OCI-LY7 (cell line): Measurements from ENCODE around the gene KNSTRN. TPM values are rescaled to one million over a fixed set of nuclear protein-coding genes. Genes with fewer than 3 reads are reported as not detected.

Source experiments
- BruUV-seq: library from RNA; stranded (reverse); fragments of 400-500 nt; replicated peaks from 2 replicates; lab custom pipeline; 2021; lab: Mats Ljungman, UMichigan
- CTCF ChIA-PET: fragments of 300-600 bp; sonication (Branson Sonifier 250); formaldehyde crosslinking; loops from one replicate; lab custom pipeline; 2022; ENCODE audit warnings: antibody characterized with exemption; ENCODE audit not compliant: unreplicated experiment; lab: Charles Lee
- POLR2A ChIA-PET: fragments of 300-600 bp; sonication (Branson Sonifier 250); formaldehyde crosslinking; loops from one replicate; lab custom pipeline; 2022; ENCODE audit warnings: antibody characterized with exemption; lab: Charles Lee
- DNase-seq: peaks from one replicate; pipeline ENCODE4 v3.0.0-alpha.2; 2015; ENCODE audit warnings: low spot score
- H2AFZ ChIP-seq: fragments of 200-600 bp; sonication (generic), shearing (Covaris generic); 2 replicates; pipeline ENCODE4 v1.6.1; 2014; ENCODE audit warnings: mild to moderate bottlenecking, antibody characterized with exemption, low read length, moderate library complexity
- H3K27ac ChIP-seq: fragments of 200-600 bp; sonication (generic); 2 replicates; pipeline ENCODE4 v1.5.1; 2014; ENCODE audit warnings: mixed run types, low read depth, mild to moderate bottlenecking, moderate library complexity, low read length, inconsistent platforms; ENCODE audit not compliant: poor library complexity, severe bottlenecking
- H3K36me3 ChIP-seq: fragments of 200-600 bp; sonication (generic); 2 replicates; pipeline ENCODE4 v1.6.1; 2014; ENCODE audit warnings: mild to moderate bottlenecking, antibody characterized with exemption, low read length, moderate library complexity, mixed read lengths; ENCODE audit not compliant: insufficient read depth
- H3K4me1 ChIP-seq: fragments of 200-600 bp; sonication (generic); 2 replicates; pipeline ENCODE4 v1.5.1; 2014; ENCODE audit warnings: mild to moderate bottlenecking, low read length; ENCODE audit not compliant: insufficient read depth, poor library complexity, severe bottlenecking
- H3K4me2 ChIP-seq: fragments of 200-600 bp; sonication (generic); 2 replicates; pipeline ENCODE4 v1.6.1; 2014; ENCODE audit warnings: mild to moderate bottlenecking, low read length
- H3K4me3 ChIP-seq: fragments of 200-600 bp; sonication (generic); 2 replicates; pipeline ENCODE4 v1.5.1; 2014; ENCODE audit warnings: mild to moderate bottlenecking, low read depth, low read length; ENCODE audit not compliant: poor library complexity, severe bottlenecking
- H3K79me2 ChIP-seq: fragments of 200-600 bp; sonication (generic); 2 replicates; pipeline ENCODE4 v1.6.1; 2016; ENCODE audit warnings: low read depth, mild to moderate bottlenecking, low read length, moderate library complexity, mixed read lengths; ENCODE audit not compliant: insufficient read depth
- H3K9me2 ChIP-seq: fragments of 200-600 bp; sonication (generic); 2 replicates; pipeline ENCODE4 v1.6.1; 2016; ENCODE audit warnings: mild to moderate bottlenecking, low read length, mixed read lengths; ENCODE audit not compliant: insufficient read depth
- H3K9me3 ChIP-seq: fragments of 200-600 bp; sonication (generic); 2 replicates; pipeline ENCODE4 v1.6.1; 2014; ENCODE audit warnings: mild to moderate bottlenecking, mixed run types, low read length, mixed read lengths
- H4K20me1 ChIP-seq: fragments of 200-600 bp; sonication (generic); 2 replicates; pipeline ENCODE4 v1.6.1; 2014; ENCODE audit warnings: mild to moderate bottlenecking, antibody characterized with exemption, low read length, moderate library complexity, mixed read lengths; ENCODE audit not compliant: insufficient read depth
- CTCF ChIP-seq: fragments of 200-600 bp; sonication (generic); conservative IDR thresholded peaks from 2 replicates; pipeline ENCODE4 v1.5.1; 2014; ENCODE audit warnings: mild to moderate bottlenecking, antibody characterized with exemption, low read length, moderate library complexity, mixed read lengths
- EZH2phosphoT487 ChIP-seq: fragments of 200-600 bp; sonication (generic); IDR thresholded peaks from 2 replicates; pipeline ENCODE4 v1.6.1; 2018; ENCODE audit warnings: low read depth, borderline replicate concordance, mild to moderate bottlenecking, mixed run types, antibody characterized with exemption, low read length, moderate library complexity, mixed read lengths
- intact Hi-C: fragments of 100-400 bp; cut with micrococcal nuclease; formaldehyde crosslinking; loops from one replicate; pipeline ENCODE4 v1.10.0; 2022; ENCODE audit not compliant: unreplicated experiment
- total RNA-seq, 2 experiments: library from RNA; depleted of rRNA in 1 of 2; stranded (reverse); fragments of >200 nt in 1 of 2; shearing (Covaris generic) in 1 of 2; gene quantifications; 2 replicates each; pipeline ENCODE4 v1.2.3, GENCODE V29; 2014 to 2022

Gene KNSTRN
- total RNA-seq, 2 experiments from 2014 or later: 89.6 to 106 TPM

- Histone ChIP-seq H2AFZ (peak overlapping the region; percentile 98), H4K20me1 (peaks cover 22% of the 10 kb centered on the region), H3K4me3 (peak overlapping the region; percentile 82), H3K9me3 (no peaks in the 10 kb centered on the region), H3K27ac (no peak overlapping the region), H3K36me3 (no peaks in the 10 kb centered on the region), H3K79me2 (peaks cover 20% of the 10 kb centered on the region; the same call in 1 of the 2 replicates), H3K9me2 (no peaks in the 10 kb centered on the region), H3K4me2 (peak overlapping the region; percentile 100), H3K4me1 (peaks cover 21% of the 10 kb centered on the region)
- TF ChIP-seq EZH2phosphoT487 (no peak), CTCF (no peak)
- ChIA-PET POLR2A (interaction anchor here (0.6 to 1.3 kb wide), 6 partner anchors 9 to 1207 kb away, joined by 3 to 8 read pairs (median 4); no protein-coding TSS in a partner anchor), CTCF (interaction anchor here (0.5 to 1.0 kb wide), 3 partner anchors 15 to 394 kb away, joined by 3 to 4 read pairs (median 3); no protein-coding TSS in a partner anchor)
- intact Hi-C loops: no loop called here
- DNase-seq: peak; percentile 20
- no TSS peak for BruUV-seq
Observed at GRCh38 chr15:40439960-40440742, 57.6 kb downstream of the KNSTRN start.

- intact Hi-C loops: loop anchor here (1.0 kb wide), 1 partner anchor 16 kb away; no protein-coding TSS in a partner anchor
- Histone ChIP-seq H3K4me1 (peaks cover 21% of the 10 kb centered on the region), H3K4me3 (peak within 1 kb of the TSS; percentile 93), H3K4me2 (peak within 1 kb of the TSS; percentile 100), H2AFZ (peak within 1 kb of the TSS; percentile 98), H3K27ac (peak within 1 kb of the TSS; percentile 31), H3K79me2 (peaks cover 23% of the 10 kb centered on the region; the same call in 1 of the 2 replicates), H3K9me2 (no peaks in the 10 kb centered on the region), H3K36me3 (no peaks in the 10 kb centered on the region), H4K20me1 (peaks cover 28% of the 10 kb centered on the region), H3K9me3 (no peaks in the 10 kb centered on the region)
- TF ChIP-seq CTCF (0 out of 2 replicates have a peak, but pooled peaks have one; percentile 3), EZH2phosphoT487 (no peak)
- no TSS peak for BruUV-seq
- peak; percentile 96 for DNase-seq
- POLR2A ChIA-PET: interaction anchor here (0.6 to 1.3 kb wide), 4 partner anchors 8 to 199 kb away, joined by 3 to 4 read pairs (median 4); no protein-coding TSS in a partner anchor
- CTCF ChIA-PET: interaction anchor here (1.0 kb wide), 1 partner anchor 14 kb away, joined by 4 read pairs; no protein-coding TSS in a partner anchor
Observed at GRCh38 chr15:40440743-40441564, 58.4 kb downstream of the KNSTRN start, which contains the start of gene BAHD1. Gene BAHD1 (plus strand): TSS chr15:40440953. CDS start chr15:40458465, 17,512 bp downstream.
